Measurements from ENCODE around the gene MPP7. TPM values are rescaled to one million over a fixed set of nuclear protein-coding genes. Genes with fewer than 3 reads are reported as not detected.

Gene MPP7
- polyA plus RNA-seq, 1 donor (not counting 4 experiments of a cell fraction or from before 2014, with no cell fraction given): 6.3 TPM

DNA sequence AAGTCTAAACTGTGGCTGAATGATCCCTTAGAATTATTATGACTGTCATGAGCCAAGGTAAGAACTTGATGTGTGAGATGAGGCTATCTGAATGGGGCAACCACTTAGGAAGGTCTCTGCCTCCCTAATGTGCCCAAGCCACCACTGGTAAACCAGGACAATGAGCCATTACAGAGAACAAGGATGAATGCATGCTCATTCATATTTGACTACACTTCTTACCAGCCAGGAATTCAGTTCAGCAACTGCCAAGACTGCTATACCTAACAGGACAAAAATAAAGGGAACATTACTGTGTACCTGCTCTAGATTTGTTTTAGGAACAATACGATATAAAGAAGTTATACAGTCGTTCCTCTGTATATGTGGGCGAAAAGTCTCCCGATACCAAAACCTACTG, 23.0 kb downstream of the MPP7 start:
- H2AFZ ChIP-seq (ENCODE audit: control insufficient read depth, low read length): no peak overlapping the region
- dilution Hi-C loops (cut with MboI; ENCODE audit: extremely low pct_ligation_motif_present, low sequenced_read_pairs): no loop called here
- H3K4me1 ChIP-seq (ENCODE audit: control insufficient read depth, extremely low read depth, insufficient read depth, low read length): no peaks in the 10 kb centered on the region
- no peak overlapping the region for H3K4me3 ChIP-seq (ENCODE audit: control insufficient read depth in 2 of 3, extremely low read depth in 1 of 3, insufficient read depth in 2 of 3, low read depth in 1 of 3, low read length in 3 of 3)
- DNase-seq (ENCODE audit: low read depth, low spot score) (no peak), FAIRE-seq (no peak)
- no peaks in the 10 kb centered on the region for H3K9me3 ChIP-seq (ENCODE audit: control insufficient read depth, low read depth, low read length)
- H3K36me3 ChIP-seq (ENCODE audit: control insufficient read depth in 2 of 2, extremely low read depth in 1 of 2, insufficient read depth in 2 of 2, low read length in 2 of 2): no peaks in the 10 kb centered on the region
- no peak overlapping the region for H3K4me2 ChIP-seq (ENCODE audit: control insufficient read depth, extremely low read depth, insufficient read depth, low read depth, low read length)
- no peak overlapping the region for H3K27ac ChIP-seq (ENCODE audit: control insufficient read depth, insufficient read depth, low read length)
- H3K27me3 ChIP-seq (ENCODE audit: control insufficient read depth, extremely low read depth, insufficient read depth, low read length): no peaks in the 10 kb centered on the region
- H3K9ac ChIP-seq (ENCODE audit: control insufficient read depth, extremely low read depth, insufficient read depth, low read length): no peak overlapping the region
- TF ChIP-seq, protein P1, sequence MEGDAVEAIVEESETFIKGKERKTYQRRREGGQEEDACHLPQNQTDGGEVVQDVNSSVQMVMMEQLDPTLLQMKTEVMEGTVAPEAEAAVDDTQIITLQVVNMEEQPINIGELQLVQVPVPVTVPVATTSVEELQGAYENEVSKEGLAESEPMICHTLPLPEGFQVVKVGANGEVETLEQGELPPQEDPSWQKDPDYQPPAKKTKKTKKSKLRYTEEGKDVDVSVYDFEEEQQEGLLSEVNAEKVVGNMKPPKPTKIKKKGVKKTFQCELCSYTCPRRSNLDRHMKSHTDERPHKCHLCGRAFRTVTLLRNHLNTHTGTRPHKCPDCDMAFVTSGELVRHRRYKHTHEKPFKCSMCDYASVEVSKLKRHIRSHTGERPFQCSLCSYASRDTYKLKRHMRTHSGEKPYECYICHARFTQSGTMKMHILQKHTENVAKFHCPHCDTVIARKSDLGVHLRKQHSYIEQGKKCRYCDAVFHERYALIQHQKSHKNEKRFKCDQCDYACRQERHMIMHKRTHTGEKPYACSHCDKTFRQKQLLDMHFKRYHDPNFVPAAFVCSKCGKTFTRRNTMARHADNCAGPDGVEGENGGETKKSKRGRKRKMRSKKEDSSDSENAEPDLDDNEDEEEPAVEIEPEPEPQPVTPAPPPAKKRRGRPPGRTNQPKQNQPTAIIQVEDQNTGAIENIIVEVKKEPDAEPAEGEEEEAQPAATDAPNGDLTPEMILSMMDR (optimal IDR thresholded peaks at IDR 0.05 in 1 of 3, IDR thresholded peaks at IDR 0.05 in 1 of 3, conservative IDR thresholded peaks at IDR 0.05 in 1 of 3; ENCODE audit: extremely low read depth in 1 of 3, insufficient read depth in 2 of 3, low read length in 3 of 3): no peak
- TF ChIP-seq EZH2 (IDR thresholded peaks at IDR 0.05; ENCODE audit: low read length): no peak
- H4K20me1 ChIP-seq (ENCODE audit: control insufficient read depth, extremely low read depth, insufficient read depth, low read length): no peaks in the 10 kb centered on the region
- no peaks in the 10 kb centered on the region for H3K9me1 ChIP-seq (ENCODE audit: control insufficient read depth, extremely low read depth, insufficient read depth, low read length)
- H3K79me2 ChIP-seq (ENCODE audit: control insufficient read depth, insufficient read depth, low read length): no peaks in the 10 kb centered on the region

DNA sequence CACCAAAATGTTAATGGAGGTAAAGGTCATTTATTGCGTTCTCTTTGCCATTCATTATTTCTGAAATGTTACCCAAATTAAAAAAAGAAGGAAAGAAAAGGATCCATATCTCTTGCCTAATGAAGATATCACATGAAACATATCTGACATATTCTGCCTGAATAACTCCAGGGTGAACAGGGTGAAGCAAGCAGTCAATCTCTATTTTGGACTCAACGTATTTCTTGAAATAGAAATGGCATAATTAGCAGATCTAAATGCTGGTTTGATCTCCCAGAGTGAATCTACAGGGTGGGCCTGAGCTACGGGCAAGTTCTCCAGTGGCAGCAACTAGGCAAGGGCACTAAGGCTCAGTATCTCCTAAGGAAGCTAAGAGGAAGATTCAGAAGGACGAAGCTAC, 24.0 kb downstream of the MPP7 start:
- FAIRE-seq (no peak), DNase-seq (ENCODE audit: low read depth, low spot score) (no peak)
- TF ChIP-seq EZH2 (IDR thresholded peaks at IDR 0.05; ENCODE audit: low read length): no peak
- TF ChIP-seq, protein P1 (optimal IDR thresholded peaks at IDR 0.05 in 1 of 3, IDR thresholded peaks at IDR 0.05 in 1 of 3, conservative IDR thresholded peaks at IDR 0.05 in 1 of 3; ENCODE audit: extremely low read depth in 1 of 3, insufficient read depth in 2 of 3, low read length in 3 of 3): no peak
- H2AFZ ChIP-seq (ENCODE audit: control insufficient read depth, low read length): no peak overlapping the region
- H4K20me1 ChIP-seq (ENCODE audit: control insufficient read depth, extremely low read depth, insufficient read depth, low read length): no peaks in the 10 kb centered on the region
- no peaks in the 10 kb centered on the region for H3K9me1 ChIP-seq (ENCODE audit: control insufficient read depth, extremely low read depth, insufficient read depth, low read length)
- dilution Hi-C loops (cut with MboI; ENCODE audit: extremely low pct_ligation_motif_present, low sequenced_read_pairs): no loop called here
- H3K9ac ChIP-seq (ENCODE audit: control insufficient read depth, extremely low read depth, insufficient read depth, low read length): no peak overlapping the region
- H3K79me2 ChIP-seq (ENCODE audit: control insufficient read depth, insufficient read depth, low read length): no peaks in the 10 kb centered on the region
- H3K4me2 ChIP-seq (ENCODE audit: control insufficient read depth, extremely low read depth, insufficient read depth, low read depth, low read length): no peak overlapping the region
- no peak overlapping the region for H3K4me3 ChIP-seq (ENCODE audit: control insufficient read depth in 2 of 3, extremely low read depth in 1 of 3, insufficient read depth in 2 of 3, low read depth in 1 of 3, low read length in 3 of 3)
- H3K27me3 ChIP-seq (ENCODE audit: control insufficient read depth, extremely low read depth, insufficient read depth, low read length): no peaks in the 10 kb centered on the region
- H3K9me3 ChIP-seq (ENCODE audit: control insufficient read depth, low read depth, low read length): no peaks in the 10 kb centered on the region
- no peaks in the 10 kb centered on the region for H3K4me1 ChIP-seq (ENCODE audit: control insufficient read depth, extremely low read depth, insufficient read depth, low read length)
- H3K36me3 ChIP-seq (ENCODE audit: control insufficient read depth in 2 of 2, extremely low read depth in 1 of 2, insufficient read depth in 2 of 2, low read length in 2 of 2): no peaks in the 10 kb centered on the region
- no peak overlapping the region for H3K27ac ChIP-seq (ENCODE audit: control insufficient read depth, insufficient read depth, low read length)

All from keratinocyte (primary cell).